ENCODE data around the gene SNAP29.
"Not testable (repeated sequence)": the region's sequence is repeated elsewhere in the genome, so short reads cannot be mapped to it uniquely, and the experiment has no call there.

SNAP29 gene

DNA sequence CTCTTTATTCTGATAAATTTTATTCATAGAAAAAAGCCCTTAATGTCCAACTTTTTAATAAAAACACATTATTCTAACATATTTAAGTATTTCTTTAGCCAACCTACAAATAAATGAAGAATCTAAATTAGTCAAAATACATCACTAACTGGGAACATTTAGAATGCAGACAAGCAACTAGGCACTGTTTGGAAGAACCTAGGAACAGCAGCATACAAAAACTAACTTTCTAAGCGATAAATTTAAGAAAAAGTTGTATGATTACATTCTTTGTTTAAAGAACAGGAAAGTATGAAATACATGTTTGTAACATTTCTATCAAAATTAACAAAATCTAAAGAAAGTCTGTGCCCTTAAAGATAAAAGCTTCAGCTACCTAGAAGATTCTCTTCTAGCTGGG is 35.5 kb upstream of the SNAP29 start:
- Histone ChIP-seq H3K4me3 (ENCODE audit: low read depth, low read length) (no peak overlapping the region), H2AFZ (no peak overlapping the region), H3K27me3 (ENCODE audit: control insufficient read depth, insufficient read depth, low read length) (no peaks in the 10 kb centered on the region), H3K9me3 (ENCODE audit: control insufficient read depth, low read length) (no peaks in the 10 kb centered on the region), H3K4me2 (ENCODE audit: low read length) (no peak overlapping the region), H3K4me1 (no peaks in the 10 kb centered on the region), H3K27ac (no peak overlapping the region), H3K36me3 (ENCODE audit: control insufficient read depth, insufficient read depth, low read length) (no peaks in the 10 kb centered on the region), H3K79me2 (no peaks in the 10 kb centered on the region), H3K9ac (no peak overlapping the region)
- TF ChIP-seq, protein P1, sequence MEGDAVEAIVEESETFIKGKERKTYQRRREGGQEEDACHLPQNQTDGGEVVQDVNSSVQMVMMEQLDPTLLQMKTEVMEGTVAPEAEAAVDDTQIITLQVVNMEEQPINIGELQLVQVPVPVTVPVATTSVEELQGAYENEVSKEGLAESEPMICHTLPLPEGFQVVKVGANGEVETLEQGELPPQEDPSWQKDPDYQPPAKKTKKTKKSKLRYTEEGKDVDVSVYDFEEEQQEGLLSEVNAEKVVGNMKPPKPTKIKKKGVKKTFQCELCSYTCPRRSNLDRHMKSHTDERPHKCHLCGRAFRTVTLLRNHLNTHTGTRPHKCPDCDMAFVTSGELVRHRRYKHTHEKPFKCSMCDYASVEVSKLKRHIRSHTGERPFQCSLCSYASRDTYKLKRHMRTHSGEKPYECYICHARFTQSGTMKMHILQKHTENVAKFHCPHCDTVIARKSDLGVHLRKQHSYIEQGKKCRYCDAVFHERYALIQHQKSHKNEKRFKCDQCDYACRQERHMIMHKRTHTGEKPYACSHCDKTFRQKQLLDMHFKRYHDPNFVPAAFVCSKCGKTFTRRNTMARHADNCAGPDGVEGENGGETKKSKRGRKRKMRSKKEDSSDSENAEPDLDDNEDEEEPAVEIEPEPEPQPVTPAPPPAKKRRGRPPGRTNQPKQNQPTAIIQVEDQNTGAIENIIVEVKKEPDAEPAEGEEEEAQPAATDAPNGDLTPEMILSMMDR (IDR thresholded peaks at IDR 0.05) = no peak

DNA sequence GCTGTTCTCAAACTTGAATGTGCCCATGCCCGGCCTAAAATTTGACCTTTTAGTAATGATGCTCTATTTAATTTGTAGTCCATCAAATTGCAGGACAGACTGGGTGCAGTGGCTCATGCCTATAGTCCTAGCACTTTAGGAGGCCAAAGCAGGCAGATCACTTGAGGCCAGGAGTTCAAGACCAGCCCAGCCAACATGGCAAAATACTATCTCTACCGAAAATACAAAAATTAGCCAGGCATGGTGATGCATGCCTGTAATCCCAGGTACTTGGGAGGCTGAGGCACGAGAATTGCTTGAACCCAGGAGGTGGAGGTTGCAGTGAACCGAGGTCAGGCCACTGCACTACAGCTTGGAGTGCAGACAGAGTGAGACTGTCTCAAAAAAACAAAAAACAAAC is 33.6 kb upstream of the SNAP29 start:
- not testable (repeated sequence) for H3K9me3 ChIP-seq (ENCODE audit: control insufficient read depth, low read length); H3K4me1 ChIP-seq; H2AFZ ChIP-seq; H3K36me3 ChIP-seq (ENCODE audit: control insufficient read depth, insufficient read depth, low read length); H3K27ac ChIP-seq; H3K9ac ChIP-seq; H3K4me3 ChIP-seq (ENCODE audit: low read depth, low read length); H3K27me3 ChIP-seq (ENCODE audit: control insufficient read depth, insufficient read depth, low read length); H3K79me2 ChIP-seq; H3K4me2 ChIP-seq (ENCODE audit: low read length)

DNA sequence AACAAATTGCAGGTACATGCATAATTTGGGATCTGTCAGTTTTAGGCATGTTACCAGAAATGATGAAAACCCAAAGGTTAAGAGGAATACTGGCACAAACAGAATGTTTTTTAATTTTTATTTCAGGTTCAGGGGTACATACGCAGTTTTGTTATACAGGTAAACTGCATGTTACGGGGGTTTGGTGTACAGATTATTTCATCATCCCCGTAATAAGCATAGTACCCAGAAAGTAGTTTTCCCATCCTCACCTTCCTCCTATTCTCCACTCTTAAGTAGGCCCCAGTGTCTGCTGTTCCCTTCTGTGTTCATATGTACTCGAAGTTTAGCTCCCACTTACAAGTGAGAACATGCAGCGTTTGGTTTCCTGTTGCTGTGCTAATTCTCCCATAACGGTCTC is 33.2 kb upstream of the SNAP29 start:
- H3K27ac ChIP-seq = no peak overlapping the region
- no peaks in the 10 kb centered on the region for H3K79me2 ChIP-seq
- no peaks in the 10 kb centered on the region for H3K36me3 ChIP-seq (ENCODE audit: control insufficient read depth, insufficient read depth, low read length)
- no peaks in the 10 kb centered on the region for H3K27me3 ChIP-seq (ENCODE audit: control insufficient read depth, insufficient read depth, low read length)
- TF ChIP-seq, protein P1 (IDR thresholded peaks at IDR 0.05) = no peak
- H3K4me2 ChIP-seq (ENCODE audit: low read length) = no peak overlapping the region
- H3K9ac ChIP-seq = no peak overlapping the region
- H3K4me1 ChIP-seq = no peaks in the 10 kb centered on the region
- H2AFZ ChIP-seq = no peak overlapping the region
- H3K9me3 ChIP-seq (ENCODE audit: control insufficient read depth, low read length) = no peaks in the 10 kb centered on the region
- no peak overlapping the region for H3K4me3 ChIP-seq (ENCODE audit: low read depth, low read length)

DNA sequence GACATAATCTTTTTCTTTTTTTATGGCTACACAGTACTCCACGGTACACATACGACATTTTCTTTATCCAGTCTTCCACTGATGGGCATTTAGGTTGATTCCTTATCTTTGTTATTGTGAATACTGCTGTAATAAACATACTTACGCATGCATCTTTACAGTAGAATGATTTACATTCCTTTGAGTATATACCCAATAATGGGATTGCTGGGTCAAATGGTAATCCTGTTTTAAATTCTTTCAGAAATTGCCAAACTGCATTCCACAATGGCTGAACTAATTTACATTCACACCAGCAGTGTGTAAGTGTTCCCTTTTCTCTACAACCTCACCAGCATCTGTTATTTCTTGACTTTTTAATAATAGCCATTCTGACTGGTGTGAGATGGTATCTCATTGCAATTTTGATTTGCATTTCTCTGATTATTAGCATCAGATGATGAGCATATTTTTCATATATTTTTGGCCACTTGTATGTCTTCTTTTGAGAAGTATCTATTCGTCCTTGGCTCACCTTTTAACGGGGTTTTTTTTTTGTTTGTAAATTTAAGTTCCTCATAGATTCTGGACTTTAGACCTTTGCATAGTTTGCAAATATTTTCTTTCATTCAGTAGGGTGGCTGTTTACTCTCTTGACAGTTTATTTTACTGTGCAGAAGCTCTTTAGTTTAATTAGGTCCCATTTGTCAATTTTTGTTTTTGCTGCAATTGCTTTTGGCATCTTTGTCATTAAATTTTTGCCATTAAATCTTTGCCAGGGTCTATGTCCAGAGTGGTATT is 32.2 kb upstream of the SNAP29 start:
- not testable (repeated sequence) for H3K4me2 ChIP-seq (ENCODE audit: low read length); H3K27me3 ChIP-seq (ENCODE audit: control insufficient read depth, insufficient read depth, low read length); H3K4me3 ChIP-seq (ENCODE audit: low read depth, low read length); H3K4me1 ChIP-seq; H3K9ac ChIP-seq; H3K79me2 ChIP-seq; H2AFZ ChIP-seq; H3K9me3 ChIP-seq (ENCODE audit: control insufficient read depth, low read length); H3K27ac ChIP-seq; H3K36me3 ChIP-seq (ENCODE audit: control insufficient read depth, insufficient read depth, low read length)

DNA sequence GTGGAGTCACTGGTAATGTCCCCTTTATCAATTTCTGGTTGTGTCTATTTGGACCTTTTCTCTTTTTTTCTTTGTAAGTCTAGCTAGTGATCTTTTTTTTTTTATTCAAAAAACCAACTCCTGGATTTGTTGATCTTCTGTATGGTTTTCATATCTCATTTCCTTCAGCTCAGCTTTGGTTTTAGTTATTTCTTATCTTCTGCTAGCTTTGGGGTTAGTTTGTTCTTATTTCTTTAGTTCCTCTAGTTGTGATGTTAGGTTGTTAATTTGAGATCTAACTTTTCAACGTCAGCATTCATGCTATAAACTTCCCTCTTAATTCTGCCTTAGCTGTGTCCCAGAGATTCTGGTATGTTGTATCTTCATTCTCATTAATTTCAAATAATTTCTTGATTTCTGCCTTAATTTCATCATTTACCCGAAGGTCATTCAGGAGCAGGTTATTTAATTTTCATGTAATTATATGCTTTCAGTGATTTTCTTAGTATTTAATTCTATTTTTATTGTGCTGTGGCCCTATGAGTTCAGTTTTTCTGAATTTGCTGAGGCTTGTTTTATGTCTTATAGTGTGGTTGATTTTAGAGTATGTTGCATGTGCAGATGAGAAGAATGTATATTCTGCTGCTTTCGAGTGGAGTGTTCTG is 29.2 kb upstream of the SNAP29 start:
- H2AFZ ChIP-seq = no peak overlapping the region
- no peaks in the 10 kb centered on the region for H3K9me3 ChIP-seq (ENCODE audit: control insufficient read depth, low read length)
- no peak overlapping the region for H3K9ac ChIP-seq
- H3K27ac ChIP-seq = no peak overlapping the region
- no peaks in the 10 kb centered on the region for H3K79me2 ChIP-seq
- TF ChIP-seq, protein P1 (IDR thresholded peaks at IDR 0.05) = no peak
- no peak overlapping the region for H3K4me3 ChIP-seq (ENCODE audit: low read depth, low read length)
- no peak overlapping the region for H3K4me2 ChIP-seq (ENCODE audit: low read length)
- H3K4me1 ChIP-seq = no peaks in the 10 kb centered on the region
- no peaks in the 10 kb centered on the region for H3K27me3 ChIP-seq (ENCODE audit: control insufficient read depth, insufficient read depth, low read length)
- H3K36me3 ChIP-seq (ENCODE audit: control insufficient read depth, insufficient read depth, low read length) = no peaks in the 10 kb centered on the region

Data from parathyroid adenoma (tissue), 2 donors.